Measurements from ENCODE around the gene BRD7. TPM values are rescaled to one million over a fixed set of nuclear protein-coding genes. Genes with fewer than 3 reads are reported as not detected.

Gene BRD7
- polyA plus RNA-seq, 4 donors = 40.7 to 71.6 (median 43.4) TPM

- no peak for FAIRE-seq
These were observed 30.2 kb downstream of the BRD7 start for GRCh38 chr16:50338371-50339231.

DNA sequence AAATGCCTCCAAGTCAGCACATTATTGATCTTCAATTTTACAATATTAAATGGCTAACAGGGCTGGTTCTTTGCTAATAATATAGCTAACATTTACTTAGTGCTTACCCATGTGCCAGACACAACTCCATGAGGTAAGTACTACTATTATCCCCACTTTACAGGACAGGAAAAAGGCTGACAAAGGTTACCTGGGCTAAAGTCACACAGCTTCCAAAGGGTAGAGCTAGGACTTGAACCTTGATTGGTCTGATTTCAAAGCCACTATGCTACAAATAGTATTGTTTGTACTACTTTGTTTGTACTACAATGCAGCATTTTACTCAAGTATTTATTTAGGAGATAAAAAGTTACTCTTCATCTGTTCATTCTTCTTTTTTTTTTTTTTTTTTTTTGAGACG, 31.9 kb downstream of the BRD7 start:
- Histone ChIP-seq H3K27ac (ENCODE audit: low read depth in 1 of 3, low read length in 2 of 3) (no peak overlapping the region), H3K4me1 (ENCODE audit: control insufficient read depth in 3 of 3, insufficient read depth in 2 of 3, low read depth in 1 of 3, low read length in 2 of 3) (no peaks in the 10 kb centered on the region), H3K36me3 (ENCODE audit: control insufficient read depth in 3 of 3, insufficient read depth in 2 of 3, low read depth in 1 of 3, low read length in 3 of 3) (peaks cover 0 to 12% (median 11%) of the 10 kb centered on the region in 3 donors), H3K4me3 (ENCODE audit: low read depth in 1 of 3, low read length in 3 of 3) (no peak overlapping the region), H3K9me3 (ENCODE audit: control insufficient read depth in 2 of 2, insufficient read depth in 1 of 2, low read depth in 1 of 2, low read length in 1 of 2) (no peaks in the 10 kb centered on the region), H3K27me3 (ENCODE audit: control insufficient read depth in 3 of 3, insufficient read depth in 3 of 3, low read length in 3 of 3) (no peaks in the 10 kb centered on the region)
- DNase-seq (no peak), FAIRE-seq (no peak)
- WGBS, 3 donors = 80% methylated on average over 1 of the region's 1 CpG; no CpG with 5 or more reads in 1 of the 3 donors

More at GRCh38 chr16:50338371-50339231, 30.2 kb downstream of the BRD7 start:
- Histone ChIP-seq H3K36me3 (ENCODE audit: control insufficient read depth in 3 of 3, insufficient read depth in 2 of 3, low read depth in 1 of 3, low read length in 3 of 3) (peaks cover 2 to 17% (median 11%) of the 10 kb centered on the region in 3 donors), H3K27ac (ENCODE audit: low read depth in 1 of 3, low read length in 2 of 3) (peak overlapping the region in 1 of 3 donors; percentile 43), H3K9me3 (ENCODE audit: control insufficient read depth in 2 of 2, insufficient read depth in 1 of 2, low read depth in 1 of 2, low read length in 1 of 2) (no peaks in the 10 kb centered on the region), H3K4me1 (ENCODE audit: control insufficient read depth in 3 of 3, insufficient read depth in 2 of 3, low read depth in 1 of 3, low read length in 2 of 3) (no peaks in the 10 kb centered on the region), H3K4me3 (ENCODE audit: low read depth in 1 of 3, low read length in 3 of 3) (no peak overlapping the region), H3K27me3 (ENCODE audit: control insufficient read depth in 3 of 3, insufficient read depth in 3 of 3, low read length in 3 of 3) (no peaks in the 10 kb centered on the region)
- WGBS, 3 donors = 71 to 86% (median 77%) methylated on average over 8 of the region's 8 CpGs
- no peak for DNase-seq

GRCh38 chr16:50335196-50335958, 33.4 kb downstream of the BRD7 start:
- Histone ChIP-seq H3K4me3 (ENCODE audit: low read depth in 1 of 3, low read length in 3 of 3) (no peak overlapping the region), H3K36me3 (ENCODE audit: control insufficient read depth in 3 of 3, insufficient read depth in 2 of 3, low read depth in 1 of 3, low read length in 3 of 3) (peaks cover 0 to 12% (median 11%) of the 10 kb centered on the region in 3 donors), H3K4me1 (ENCODE audit: control insufficient read depth in 3 of 3, insufficient read depth in 2 of 3, low read depth in 1 of 3, low read length in 2 of 3) (no peaks in the 10 kb centered on the region), H3K9me3 (ENCODE audit: control insufficient read depth in 2 of 2, insufficient read depth in 1 of 2, low read depth in 1 of 2, low read length in 1 of 2) (no peaks in the 10 kb centered on the region), H3K27me3 (ENCODE audit: control insufficient read depth in 3 of 3, insufficient read depth in 3 of 3, low read length in 3 of 3) (no peaks in the 10 kb centered on the region), H3K27ac (ENCODE audit: low read depth in 1 of 3, low read length in 2 of 3) (no peak overlapping the region)
- WGBS, 3 donors = 87 to 91% (median 91%) methylated on average over 8 of the region's 8 CpGs
- FAIRE-seq (no peak), DNase-seq (no peak)

DNA sequence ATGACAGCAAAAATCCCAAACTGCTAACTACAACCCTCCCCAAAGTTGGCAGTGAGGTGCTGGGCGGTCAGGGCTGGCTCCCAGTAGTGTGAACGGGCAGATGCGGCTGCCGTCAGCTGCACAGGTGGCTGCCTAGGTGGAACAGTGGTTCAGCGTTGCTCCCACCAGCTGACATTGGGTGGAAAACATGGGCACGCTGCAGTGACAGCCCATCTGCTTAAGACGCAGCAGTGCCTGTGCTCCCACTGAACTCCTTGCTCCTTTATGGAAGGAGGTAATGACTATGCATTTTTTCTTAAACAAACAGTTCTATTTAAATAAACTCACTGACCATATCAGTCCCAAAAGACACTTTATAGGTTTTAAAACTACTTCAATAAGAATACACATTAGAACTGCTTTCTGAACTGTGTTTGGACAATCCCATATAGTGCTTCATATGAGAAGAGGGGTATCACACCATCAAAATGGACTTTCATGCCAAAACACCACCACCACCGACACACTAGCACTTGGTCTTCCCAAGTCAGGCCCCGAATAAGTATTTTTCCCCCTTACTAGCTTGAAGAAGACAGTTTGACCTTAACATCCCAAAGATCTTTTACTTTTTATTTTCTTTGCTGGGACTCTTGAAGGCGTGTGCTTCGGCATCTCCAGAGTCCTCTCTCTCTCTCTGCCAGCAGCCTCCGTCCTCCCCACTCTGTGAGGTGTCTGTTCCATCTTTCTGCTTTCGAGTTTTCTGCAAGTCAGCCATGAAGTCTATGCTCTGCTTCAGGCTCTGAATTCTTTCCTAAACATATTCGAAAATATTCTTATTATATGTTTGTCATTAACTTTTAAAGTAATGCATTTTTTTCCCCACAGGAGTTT, 34.4 kb downstream of the BRD7 start:
- peak overlapping the region in 1 of 3 donors; percentile 45 for H3K27ac ChIP-seq (ENCODE audit: low read depth in 1 of 3, low read length in 2 of 3)
- H3K4me3 ChIP-seq (ENCODE audit: low read depth in 1 of 3, low read length in 3 of 3) = no peak overlapping the region
- H3K27me3 ChIP-seq (ENCODE audit: control insufficient read depth in 3 of 3, insufficient read depth in 3 of 3, low read length in 3 of 3) = no peaks in the 10 kb centered on the region
- 88 to 92% (median 90%) methylated on average over 14 of the region's 14 CpGs for WGBS, 3 donors
- peaks cover 0 to 15% (median 10%) of the 10 kb centered on the region in 3 donors for H3K36me3 ChIP-seq (ENCODE audit: control insufficient read depth in 3 of 3, insufficient read depth in 2 of 3, low read depth in 1 of 3, low read length in 3 of 3)
- FAIRE-seq = no peak
- no peaks in the 10 kb centered on the region for H3K9me3 ChIP-seq (ENCODE audit: control insufficient read depth in 2 of 2, insufficient read depth in 1 of 2, low read depth in 1 of 2, low read length in 1 of 2)
- H3K4me1 ChIP-seq (ENCODE audit: control insufficient read depth in 3 of 3, insufficient read depth in 2 of 3, low read depth in 1 of 3, low read length in 2 of 3) = no peaks in the 10 kb centered on the region
- no peak for DNase-seq

GRCh38 chr16:50332599-50332998, 36.2 kb downstream of the BRD7 start:
- no peak for DNase-seq
- Histone ChIP-seq H3K36me3 (ENCODE audit: control insufficient read depth in 3 of 3, insufficient read depth in 2 of 3, low read depth in 1 of 3, low read length in 3 of 3) (peaks cover 0 to 16% (median 6%) of the 10 kb centered on the region in 3 donors), H3K27me3 (ENCODE audit: control insufficient read depth in 3 of 3, insufficient read depth in 3 of 3, low read length in 3 of 3) (no peaks in the 10 kb centered on the region), H3K4me1 (ENCODE audit: control insufficient read depth in 3 of 3, insufficient read depth in 2 of 3, low read depth in 1 of 3, low read length in 2 of 3) (no peaks in the 10 kb centered on the region), H3K9me3 (ENCODE audit: control insufficient read depth in 2 of 2, insufficient read depth in 1 of 2, low read depth in 1 of 2, low read length in 1 of 2) (no peaks in the 10 kb centered on the region), H3K27ac (ENCODE audit: low read depth in 1 of 3, low read length in 2 of 3) (no peak overlapping the region), H3K4me3 (ENCODE audit: low read depth in 1 of 3, low read length in 3 of 3) (no peak overlapping the region)
- no peak for FAIRE-seq
- 98 to 99% (median 98%) methylated on average over 3 of the region's 3 CpGs for WGBS, 3 donors

DNA sequence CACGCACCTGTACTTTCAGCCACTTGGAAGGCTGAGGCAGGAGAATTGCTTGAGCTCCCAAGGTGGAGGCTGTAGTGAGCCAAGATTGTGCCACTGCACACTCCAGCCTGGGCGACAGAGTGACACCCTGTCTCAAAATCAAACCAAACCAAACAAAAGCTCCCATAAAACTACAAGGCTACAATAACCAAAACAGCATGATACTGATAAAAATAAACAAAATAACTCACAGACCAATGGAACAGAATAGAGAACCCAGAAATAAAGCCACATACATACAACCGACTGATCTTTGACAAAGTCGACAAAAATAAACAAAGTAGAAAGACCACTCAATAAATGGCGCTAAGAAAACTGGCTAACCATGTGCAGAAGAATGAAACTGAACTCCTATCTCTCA, 37.2 kb downstream of the BRD7 start:
- Histone ChIP-seq H3K27ac (ENCODE audit: low read depth in 1 of 3, low read length in 2 of 3) (no peak overlapping the region), H3K9me3 (ENCODE audit: control insufficient read depth in 2 of 2, insufficient read depth in 1 of 2, low read depth in 1 of 2, low read length in 1 of 2) (no peaks in the 10 kb centered on the region), H3K4me1 (ENCODE audit: control insufficient read depth in 3 of 3, insufficient read depth in 2 of 3, low read depth in 1 of 3, low read length in 2 of 3) (no peaks in the 10 kb centered on the region), H3K4me3 (ENCODE audit: low read depth in 1 of 3, low read length in 3 of 3) (no peak overlapping the region), H3K36me3 (ENCODE audit: control insufficient read depth in 3 of 3, insufficient read depth in 2 of 3, low read depth in 1 of 3, low read length in 3 of 3) (peaks cover 0 to 20% (median 6%) of the 10 kb centered on the region in 3 donors), H3K27me3 (ENCODE audit: control insufficient read depth in 3 of 3, insufficient read depth in 3 of 3, low read length in 3 of 3) (no peaks in the 10 kb centered on the region)
- FAIRE-seq (no peak), DNase-seq (no peak)
- 75 to 91% (median 86%) methylated on average over 5 of the region's 5 CpGs for WGBS, 3 donors

DNA sequence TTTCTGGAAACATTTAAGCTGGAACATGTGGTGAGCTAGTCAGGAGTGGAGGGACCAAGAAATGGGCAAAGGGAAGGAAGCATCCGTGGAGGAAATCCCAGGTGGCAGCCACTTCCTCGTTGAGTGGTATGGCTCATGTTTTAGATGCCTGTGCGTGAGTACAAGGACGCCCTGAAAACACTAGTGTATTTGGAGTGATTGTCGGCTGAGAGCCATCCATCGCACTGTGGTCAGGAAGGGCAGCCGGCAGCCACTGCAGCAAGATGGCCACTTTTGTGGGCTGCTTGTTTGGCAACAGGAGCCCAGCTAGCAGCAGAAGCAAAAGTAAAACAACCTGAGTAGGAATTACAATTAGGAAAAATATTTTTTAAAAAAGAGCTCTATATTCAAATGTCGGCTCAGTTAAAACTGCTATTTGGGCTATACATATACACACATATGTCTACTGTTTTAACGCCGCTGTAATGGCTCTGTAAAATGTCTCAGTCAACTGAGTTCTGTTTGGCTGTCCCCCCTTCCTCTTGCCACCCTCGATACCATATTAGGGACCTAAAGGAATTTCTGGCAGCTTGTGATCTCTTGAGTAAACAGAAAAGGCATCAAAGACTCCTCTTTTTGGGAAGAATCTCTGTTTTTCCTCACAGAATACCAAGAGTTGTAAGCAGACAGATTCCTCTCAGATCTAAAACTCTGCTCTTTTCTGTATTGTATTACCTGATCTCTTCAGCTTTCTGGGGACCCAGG, 39.2 kb downstream of the BRD7 start:
- Histone ChIP-seq H3K27me3 (ENCODE audit: control insufficient read depth in 3 of 3, insufficient read depth in 3 of 3, low read length in 3 of 3) (no peaks in the 10 kb centered on the region), H3K36me3 (ENCODE audit: control insufficient read depth in 3 of 3, insufficient read depth in 2 of 3, low read depth in 1 of 3, low read length in 3 of 3) (peaks cover 0 to 20% (median 10%) of the 10 kb centered on the region in 3 donors), H3K4me1 (ENCODE audit: control insufficient read depth in 3 of 3, insufficient read depth in 2 of 3, low read depth in 1 of 3, low read length in 2 of 3) (no peaks in the 10 kb centered on the region), H3K9me3 (ENCODE audit: control insufficient read depth in 2 of 2, insufficient read depth in 1 of 2, low read depth in 1 of 2, low read length in 1 of 2) (no peaks in the 10 kb centered on the region), H3K27ac (ENCODE audit: low read depth in 1 of 3, low read length in 2 of 3) (no peak overlapping the region), H3K4me3 (ENCODE audit: low read depth in 1 of 3, low read length in 3 of 3) (no peak overlapping the region)
- DNase-seq (no peak), FAIRE-seq (no peak)
- 73 to 81% (median 75%) methylated on average over 11 of the region's 11 CpGs for WGBS, 3 donors

All from small intestine (tissue), 7 donors.